WTC11 (cell line): ENCODE measurements around the gene GPC1.
A peak's percentile ranks its signal among the peaks of the same experiment; 100 is the strongest.

Experiments used
- ATF1 ChIP-seq: sonication (generic); formaldehyde crosslinking; IDR thresholded peaks from 2 replicates; pipeline ENCODE4 v1.8.1; 2023; ENCODE audit warnings: mild to moderate bottlenecking, moderate library complexity, missing genetic modification reagents
- CREB1 ChIP-seq: sonication (generic); formaldehyde crosslinking; IDR thresholded peaks from 2 replicates; pipeline ENCODE4 v1.8.0; 2023; ENCODE audit warnings: mild to moderate bottlenecking, missing genetic modification reagents
- CREM ChIP-seq: sonication (generic); formaldehyde crosslinking; IDR thresholded peaks from 2 replicates; pipeline ENCODE4 v1.8.1; 2022; ENCODE audit warnings: mild to moderate bottlenecking, missing genetic modification reagents, moderate library complexity
- ESRRA ChIP-seq: sonication (generic); formaldehyde crosslinking; IDR thresholded peaks from 2 replicates; pipeline ENCODE4 v1.8.1; 2022; ENCODE audit warnings: mild to moderate bottlenecking, missing genetic modification reagents, borderline replicate concordance
- ETV6 ChIP-seq: sonication (generic); formaldehyde crosslinking; IDR thresholded peaks from 2 replicates; pipeline ENCODE4 v1.8.1; 2022; ENCODE audit warnings: mild to moderate bottlenecking, missing genetic modification reagents
- FOXP1 ChIP-seq: sonication (generic); formaldehyde crosslinking; IDR thresholded peaks from 2 replicates; pipeline ENCODE4 v1.8.0; 2022; ENCODE audit warnings: missing genetic modification reagents, mild to moderate bottlenecking, moderate library complexity, borderline replicate concordance
- JUN ChIP-seq: sonication (generic); formaldehyde crosslinking; IDR thresholded peaks from 2 replicates; pipeline ENCODE4 v1.8.0; 2023; ENCODE audit warnings: mild to moderate bottlenecking, missing genetic modification reagents
- NFYB ChIP-seq: sonication (generic); formaldehyde crosslinking; conservative IDR thresholded peaks from 2 replicates; pipeline ENCODE4 v1.8.0; 2022; ENCODE audit warnings: low read depth, missing genetic modification reagents
- PRDM15 ChIP-seq: sonication (generic); formaldehyde crosslinking; IDR thresholded peaks from 2 replicates; pipeline ENCODE4 v1.8.0; 2022; ENCODE audit warnings: missing genetic modification reagents
- SP1 ChIP-seq: sonication (generic); formaldehyde crosslinking; conservative IDR thresholded peaks from 2 replicates; pipeline ENCODE4 v1.8.1; 2022; ENCODE audit warnings: missing genetic modification reagents
- TCF7 ChIP-seq: sonication (generic); formaldehyde crosslinking; IDR thresholded peaks from 2 replicates; pipeline ENCODE4 v1.8.0; 2022; ENCODE audit warnings: mild to moderate bottlenecking, low read depth, missing genetic modification reagents, moderate library complexity
- ZNF138 ChIP-seq: sonication (generic); formaldehyde crosslinking; conservative IDR thresholded peaks from 2 replicates; pipeline ENCODE4 v1.8.1; 2022; ENCODE audit warnings: mild to moderate bottlenecking, moderate library complexity, missing genetic modification reagents
- ZNF423 ChIP-seq: fragments of 250-450 bp; sonication (Bioruptor Pico); IDR thresholded peaks from 2 replicates; pipeline ENCODE4 v2.1.2; 2022; ENCODE audit warnings: mild to moderate bottlenecking, moderate library complexity
- TF ChIP-seq, protein P1 (sequence below): fragments of 200-600 bp; IDR thresholded peaks from 2 replicates; pipeline ENCODE4 v1.8.0; 2022; ENCODE audit warnings: antibody characterized with exemption

DNA sequence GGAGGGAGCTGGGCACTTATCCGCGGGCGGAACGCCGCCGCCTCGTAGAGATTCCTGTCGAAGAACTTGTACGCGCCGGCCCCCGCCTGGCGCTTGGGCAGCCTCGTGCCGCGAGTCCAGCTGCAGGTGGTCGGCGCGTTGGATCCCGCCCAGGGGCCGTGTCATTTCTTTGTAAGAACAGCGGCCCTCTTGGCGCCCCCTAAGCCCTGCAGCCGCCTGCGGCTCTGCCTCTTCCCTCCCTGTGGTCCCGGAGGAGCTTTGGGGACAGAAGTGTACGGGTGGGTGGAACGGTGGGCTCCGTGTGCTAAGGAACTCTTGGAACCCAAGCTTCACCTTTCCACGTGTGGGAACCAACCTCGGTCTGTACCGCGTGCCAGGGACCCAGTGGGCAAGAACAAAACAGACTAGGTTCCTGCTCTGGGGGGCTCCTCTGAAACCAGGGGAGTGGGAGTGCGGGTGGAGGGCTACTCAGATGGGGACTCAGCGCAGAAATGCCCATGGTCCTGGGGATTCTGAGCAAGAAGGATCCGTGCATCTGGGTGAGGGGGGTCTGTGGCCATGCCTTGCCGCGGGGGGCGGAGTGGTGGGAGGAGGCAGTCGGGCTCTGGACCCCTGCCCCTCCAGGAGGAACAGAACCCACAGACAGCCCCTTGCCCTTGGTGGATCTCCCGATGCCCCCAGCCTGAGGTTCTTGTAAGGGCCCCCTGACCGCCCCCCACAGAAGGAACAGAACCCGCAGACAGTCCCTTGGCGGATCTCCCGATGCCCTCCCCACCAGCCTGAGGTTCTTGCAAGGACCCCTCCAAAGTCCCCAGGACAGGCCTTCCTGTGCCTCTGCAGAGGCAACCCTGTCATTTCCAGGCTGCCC is 1.5 kb downstream of the GPC1 start:
- TF ChIP-seq ETV6 (CRISPR knock-in tag), result peak; percentile 49; the same call in 1 of the 2 replicates
- TF ChIP-seq FOXP1 (CRISPR knock-in tag), result peak; percentile 90; the same call in 1 of the 2 replicates
- TF ChIP-seq, protein P1, sequence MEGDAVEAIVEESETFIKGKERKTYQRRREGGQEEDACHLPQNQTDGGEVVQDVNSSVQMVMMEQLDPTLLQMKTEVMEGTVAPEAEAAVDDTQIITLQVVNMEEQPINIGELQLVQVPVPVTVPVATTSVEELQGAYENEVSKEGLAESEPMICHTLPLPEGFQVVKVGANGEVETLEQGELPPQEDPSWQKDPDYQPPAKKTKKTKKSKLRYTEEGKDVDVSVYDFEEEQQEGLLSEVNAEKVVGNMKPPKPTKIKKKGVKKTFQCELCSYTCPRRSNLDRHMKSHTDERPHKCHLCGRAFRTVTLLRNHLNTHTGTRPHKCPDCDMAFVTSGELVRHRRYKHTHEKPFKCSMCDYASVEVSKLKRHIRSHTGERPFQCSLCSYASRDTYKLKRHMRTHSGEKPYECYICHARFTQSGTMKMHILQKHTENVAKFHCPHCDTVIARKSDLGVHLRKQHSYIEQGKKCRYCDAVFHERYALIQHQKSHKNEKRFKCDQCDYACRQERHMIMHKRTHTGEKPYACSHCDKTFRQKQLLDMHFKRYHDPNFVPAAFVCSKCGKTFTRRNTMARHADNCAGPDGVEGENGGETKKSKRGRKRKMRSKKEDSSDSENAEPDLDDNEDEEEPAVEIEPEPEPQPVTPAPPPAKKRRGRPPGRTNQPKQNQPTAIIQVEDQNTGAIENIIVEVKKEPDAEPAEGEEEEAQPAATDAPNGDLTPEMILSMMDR, result no peak
- peak; percentile 90 for TF ChIP-seq JUN (CRISPR knock-in tag)
- peak; percentile 88; the same call in 1 of the 2 replicates for TF ChIP-seq CREB1 (CRISPR knock-in tag)
- peak; percentile 86; the same call in 1 of the 2 replicates for TF ChIP-seq ESRRA
- no peak for TF ChIP-seq ATF1 (CRISPR knock-in tag)
- no peak for TF ChIP-seq ZNF423 (CRISPR knock-in tag)
- no peak for TF ChIP-seq TCF7 (CRISPR knock-in tag)
- TF ChIP-seq SP1, result no peak
- no peak for TF ChIP-seq CREM (CRISPR knock-in tag)
- no peak; the same call in 1 of the 2 replicates for TF ChIP-seq ZNF138 (CRISPR knock-in tag)
- TF ChIP-seq PRDM15 (CRISPR knock-in tag), result no peak
- TF ChIP-seq NFYB (CRISPR knock-in tag), result no peak
